IMR-90 (cell line): Measurements from ENCODE around the gene DHCR24. TPM values are rescaled to one million over a fixed set of nuclear protein-coding genes. Genes with fewer than 3 reads are reported as not detected.

Experiments used
- ATAC-seq: fragments of 200-7000 bp; cut with Tn5 transposase; 2 replicates; pipeline ENCODE4 v1.9.1; 2020; ENCODE audit warnings: low read depth, mild to moderate bottlenecking, moderate library complexity
- BruUV-seq: library from RNA; stranded (reverse); fragments of 400-500 nt; replicated peaks from 2 replicates; lab custom pipeline; 2021; lab: Mats Ljungman, UMichigan
- CTCF ChIA-PET: fragments of 300-600 bp; formaldehyde crosslinking; extraction: SDS; loops from one replicate; lab custom pipeline; 2021; ENCODE audit warnings: antibody characterized with exemption; lab: Yijun Ruan, JAX
- POLR2A ChIA-PET: fragments of 300-600 bp; sonication (Branson Sonifier 250); formaldehyde crosslinking; loops from one replicate; lab custom pipeline; 2022; ENCODE audit warnings: antibody characterized with exemption; ENCODE audit not compliant: unreplicated experiment; lab: Charles Lee
- DNase-seq: peaks from one replicate; pipeline ENCODE4 v3.0.0; 2013
- H2AFZ ChIP-seq: replicated peaks from 2 replicates; pipeline ENCODE3; 2013; ENCODE audit warnings: low read length, mild to moderate bottlenecking; ENCODE audit not compliant: poor library complexity
- H2AK5ac ChIP-seq: 2 replicates; pipeline ENCODE4 v1.6.1; 2013; ENCODE audit warnings: low read depth, low read length, inconsistent platforms
- H2AK9ac ChIP-seq: replicated peaks from 2 replicates; pipeline ENCODE3; 2013; ENCODE audit warnings: mild to moderate bottlenecking, low read depth, low read length, moderate library complexity; ENCODE audit not compliant: poor library complexity
- H2BK120ac ChIP-seq: 2 replicates; pipeline ENCODE4 v1.6.1; 2013; ENCODE audit warnings: low read depth, low read length, inconsistent platforms
- H2BK15ac ChIP-seq: 3 replicates; pipeline ENCODE4 v1.6.1; 2013; ENCODE audit warnings: low read depth, low read length, inconsistent platforms
- H2BK20ac ChIP-seq: 2 replicates; pipeline ENCODE4 v1.6.1; 2013; ENCODE audit warnings: low read depth, mild to moderate bottlenecking, inconsistent platforms, low read length, moderate library complexity
- H2BK5ac ChIP-seq: 2 replicates; pipeline ENCODE4 v1.6.1; 2013; ENCODE audit warnings: mild to moderate bottlenecking, low read depth, low read length, inconsistent platforms; ENCODE audit not compliant: poor library complexity, severe bottlenecking
- H3K14ac ChIP-seq: replicated peaks from 2 replicates; pipeline ENCODE4 v1.6.1; 2013; ENCODE audit warnings: low read depth, low read length, inconsistent platforms
- H3K18ac ChIP-seq: 2 replicates; pipeline ENCODE4 v1.6.1; 2013; ENCODE audit warnings: low read depth, low read length, control low read depth
- H3K23ac ChIP-seq: 2 replicates; pipeline ENCODE4 v1.6.1; 2013; ENCODE audit warnings: low read depth, low read length, inconsistent platforms
- H3K27ac ChIP-seq: 2 replicates; pipeline ENCODE4 v1.5.1; 2013; ENCODE audit warnings: mild to moderate bottlenecking, control low read depth, low read length; ENCODE audit not compliant: insufficient read depth
- H3K27me3 ChIP-seq: 2 replicates; pipeline ENCODE4 v1.6.1; 2013; ENCODE audit warnings: low read length; ENCODE audit not compliant: control insufficient read depth, insufficient read depth
- H3K36me3 ChIP-seq: 2 replicates; pipeline ENCODE4 v1.6.1; 2013; ENCODE audit warnings: low read length, mixed read lengths; ENCODE audit not compliant: control insufficient read depth, insufficient read depth
- H3K4ac ChIP-seq: 2 replicates; pipeline ENCODE4 v1.6.1; 2013; ENCODE audit warnings: low read depth, low read length, inconsistent platforms
- H3K4me1 ChIP-seq: 2 replicates; pipeline ENCODE4 v1.6.1; 2013; ENCODE audit warnings: low read length, mixed read lengths; ENCODE audit not compliant: control insufficient read depth, insufficient read depth
- H3K4me2 ChIP-seq: 2 replicates; pipeline ENCODE4 v1.6.1; 2013; ENCODE audit warnings: low read depth, mild to moderate bottlenecking, control low read depth, low read length, moderate library complexity
- H3K4me3 ChIP-seq: 2 replicates; pipeline ENCODE4 v1.5.1; 2013; ENCODE audit warnings: low read depth, mild to moderate bottlenecking, control low read depth, low read length, moderate library complexity; ENCODE audit not compliant: insufficient read depth
- H3K56ac ChIP-seq: 2 replicates; pipeline ENCODE4 v1.6.1; 2013; ENCODE audit warnings: low read length, inconsistent platforms; ENCODE audit not compliant: insufficient read depth; ENCODE audit errors: extremely low read depth
- H3K79me1 ChIP-seq, 2 experiments: 2 replicates each; pipeline ENCODE4 v1.6.1; 2013; ENCODE audit warnings: low read length in 2 of 2, inconsistent platforms in 1 of 2, low read depth in 1 of 2
- H3K9ac ChIP-seq: 2 replicates; pipeline ENCODE4 v1.6.1; 2013; ENCODE audit warnings: low read depth, low read length, control low read depth
- H3K9me1 ChIP-seq: 2 replicates; pipeline ENCODE4 v1.6.1; 2013; ENCODE audit warnings: low read length, inconsistent platforms; ENCODE audit not compliant: insufficient read depth
- H3K9me3 ChIP-seq: 2 replicates; pipeline ENCODE4 v1.6.1; 2013; ENCODE audit warnings: low read length; ENCODE audit not compliant: control insufficient read depth, insufficient read depth
- H4K20me1 ChIP-seq: 2 replicates; pipeline ENCODE4 v1.6.1; 2013; ENCODE audit warnings: low read length, inconsistent platforms; ENCODE audit not compliant: insufficient read depth
- H4K5ac ChIP-seq: 2 replicates; pipeline ENCODE4 v1.6.1; 2013; ENCODE audit warnings: mild to moderate bottlenecking, low read depth, low read length, control low read depth
- H4K8ac ChIP-seq, 2 experiments: 2 replicates each; pipeline ENCODE4 v1.6.1; 2013; ENCODE audit warnings: low read depth in 2 of 2, low read length in 2 of 2, control low read depth in 1 of 2, inconsistent platforms in 1 of 2
- H4K91ac ChIP-seq: 2 replicates; pipeline ENCODE4 v1.6.1; 2013; ENCODE audit warnings: low read depth, low read length, inconsistent platforms; ENCODE audit not compliant: insufficient read depth
- BHLHE40 ChIP-seq: fragments of 150-350 bp; IDR thresholded peaks from 2 replicates; pipeline ENCODE4 v1.6.1; 2016; ENCODE audit warnings: mild to moderate bottlenecking, low read depth, low read length
- CEBPB ChIP-seq: IDR thresholded peaks from 2 replicates; pipeline ENCODE4 v1.6.1; 2012; ENCODE audit warnings: low read depth, low read length, improper control_type of control experiment
- CHD1 ChIP-seq: IDR thresholded peaks from 2 replicates; pipeline ENCODE4 v1.6.1; 2012; ENCODE audit warnings: low read depth, low read length, improper control_type of control experiment
- MXI1 ChIP-seq: IDR thresholded peaks from 2 replicates; pipeline ENCODE4 v1.6.1; 2012; ENCODE audit warnings: low read depth, mild to moderate bottlenecking, low read length, moderate library complexity, borderline replicate concordance
- NFE2L2 ChIP-seq: fragments of 150-350 bp; IDR thresholded peaks from 2 replicates; pipeline ENCODE4 v1.6.1; 2016; ENCODE audit warnings: low read depth, mild to moderate bottlenecking, low read length
- POLR2A ChIP-seq: IDR thresholded peaks from 2 replicates; pipeline ENCODE4 v1.6.1; 2012; ENCODE audit warnings: mild to moderate bottlenecking, low read depth, low read length
- RAD21 ChIP-seq: IDR thresholded peaks from 2 replicates; pipeline ENCODE4 v1.6.1; 2012; ENCODE audit warnings: low read length, improper control_type of control experiment
- RCOR1 ChIP-seq: IDR thresholded peaks from 2 replicates; pipeline ENCODE4 v1.6.1; 2012; ENCODE audit warnings: mild to moderate bottlenecking, low read length, improper control_type of control experiment; ENCODE audit not compliant: insufficient replicate concordance
- RFX5 ChIP-seq: IDR thresholded peaks from 2 replicates; pipeline ENCODE4 v1.8.0; 2012; ENCODE audit warnings: low read depth, mild to moderate bottlenecking, low read length, moderate library complexity
- USF2 ChIP-seq: fragments of 150-350 bp; IDR thresholded peaks from 2 replicates; pipeline ENCODE4 v1.6.1; 2017; ENCODE audit warnings: mild to moderate bottlenecking, antibody characterized with exemption, low read length, low read depth
- WGBS, 2 experiments: methylation state at CpG; one replicate each; pipeline versions ENCODE4 v1.1.5 to v1.1.7; 2013; ENCODE audit warnings: missing lambda C conversion rate in 2 of 2; ENCODE audit not compliant: insufficient read length in 1 of 2; ENCODE audit errors: extremely low coverage in 2 of 2; 5-methylcytosine and 5-hydroxymethylcytosine counted together
- dilution Hi-C: fragments of 300-500 bp; cut with HindIII; formaldehyde crosslinking; loops from one replicate; pipeline ENCODE4 v1.14.3; 2018; ENCODE audit warnings: low sequenced_read_pairs; ENCODE audit not compliant: unreplicated experiment
- in situ Hi-C: fragments of 300-500 bp; cut with MboI; formaldehyde crosslinking; loops from 3 replicates; pipeline ENCODE4 v1.14.3; 2019; ENCODE audit warnings: low sequenced_read_pairs, inconsistent platforms, mixed read lengths
- intact Hi-C: fragments of 100-400 bp; cut with micrococcal nuclease; formaldehyde crosslinking; loops from 2 replicates; pipeline ENCODE4 v1.10.0; 2022
- polyA plus RNA-seq, 3 experiments: library from polyadenylated mRNA; depleted of rRNA; stranded (reverse); fragments of >200 nt; gene quantifications; 2 replicates each; pipeline ENCODE4 v1.2.3, GENCODE V29; 2012; ENCODE audit warnings: low replicate concordance in 1 of 3
- total RNA-seq: library from RNA; depleted of rRNA; stranded (reverse); fragments of >200 nt; gene quantifications from 2 replicates; pipeline ENCODE4 v1.2.3, GENCODE V29; 2012
- TF ChIP-seq, protein P1 (sequence below): conservative IDR thresholded peaks from 2 replicates; pipeline ENCODE4 v1.5.1; 2012; ENCODE audit warnings: mild to moderate bottlenecking, low read depth, low read length, improper control_type of control experiment

Gene DHCR24
- total and polyA plus RNA-seq, 2 of the 4 experiments (the other 2 are of a cell fraction): 130 to 194 TPM

DNA sequence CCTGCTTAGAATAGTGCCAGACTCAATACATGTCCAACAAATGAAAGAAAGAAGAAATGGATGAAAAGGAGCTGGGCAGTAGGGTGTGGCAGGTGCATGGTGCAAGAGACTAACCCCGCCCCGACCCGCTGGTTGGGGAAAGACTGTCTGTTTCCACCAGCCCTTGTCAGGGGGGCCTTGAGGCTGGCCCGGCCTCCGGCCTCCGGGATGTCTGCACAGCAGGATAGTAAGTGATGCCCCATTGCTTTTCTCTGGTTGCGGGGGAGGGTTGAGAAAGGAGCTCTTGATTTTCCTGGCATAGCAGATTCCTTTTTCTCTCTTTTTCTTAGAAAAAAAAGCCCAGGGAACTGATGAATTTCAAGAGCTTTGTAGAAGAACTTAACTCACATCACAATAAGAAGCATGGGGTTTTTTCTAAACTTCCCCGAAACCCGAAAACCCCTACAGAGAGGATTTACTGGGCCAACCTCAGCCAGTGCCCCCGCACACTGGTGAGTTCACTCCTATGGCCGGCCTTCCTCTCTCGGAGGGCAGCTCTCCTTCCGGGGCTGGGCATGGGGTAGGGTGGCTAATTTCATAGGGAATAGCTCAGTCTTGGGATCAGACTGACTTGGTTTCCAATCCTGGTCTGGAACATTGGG is 73.4 kb downstream of the DHCR24 start:
- H3K36me3 ChIP-seq: no peaks in the 10 kb centered on the region
- H3K9me3 ChIP-seq: no peaks in the 10 kb centered on the region
- H4K8ac ChIP-seq: no peak overlapping the region
- no peak overlapping the region for H2AK9ac ChIP-seq
- no peak overlapping the region for H2AK5ac ChIP-seq
- H3K9ac ChIP-seq: no peak overlapping the region
- no peak overlapping the region for H3K27ac ChIP-seq
- no peaks in the 10 kb centered on the region for H4K20me1 ChIP-seq
- H3K4me1 ChIP-seq: no peaks in the 10 kb centered on the region
- no peaks in the 10 kb centered on the region for H3K9me1 ChIP-seq
- H3K18ac ChIP-seq: no peak overlapping the region
- ChIA-PET POLR2A (no interaction called here), CTCF (no interaction called here)
- H2AFZ ChIP-seq: no peak overlapping the region
- no TSS peak for BruUV-seq
- no peak overlapping the region for H4K5ac ChIP-seq
- H3K4ac ChIP-seq: no peak overlapping the region
- H2BK5ac ChIP-seq: no peak overlapping the region
- H3K23ac ChIP-seq: no peak overlapping the region
- no peak for ATAC-seq
- intact Hi-C loops: loop anchor here (5.0 to 10.0 kb wide), 3 partner anchors 184 to 959 kb away; partner anchors contain the start of gene BSND
- dilution Hi-C loops: no loop called here
- H2BK20ac ChIP-seq: no peak overlapping the region
- WGBS, 2 experiments: no CpG with 5 or more reads among the region's 13 CpGs
- no peaks in the 10 kb centered on the region for H3K79me1 ChIP-seq
- H3K56ac ChIP-seq: no peak overlapping the region
- no peak for DNase-seq
- H4K91ac ChIP-seq: no peak overlapping the region
- TF ChIP-seq MXI1 (no peak), RAD21 (no peak), BHLHE40 (no peak), NFE2L2 (no peak), CHD1 (no peak), CEBPB (no peak), RCOR1 (no peak), USF2 (no peak), POLR2A (no peak), RFX5 (no peak)
- TF ChIP-seq, protein P1, sequence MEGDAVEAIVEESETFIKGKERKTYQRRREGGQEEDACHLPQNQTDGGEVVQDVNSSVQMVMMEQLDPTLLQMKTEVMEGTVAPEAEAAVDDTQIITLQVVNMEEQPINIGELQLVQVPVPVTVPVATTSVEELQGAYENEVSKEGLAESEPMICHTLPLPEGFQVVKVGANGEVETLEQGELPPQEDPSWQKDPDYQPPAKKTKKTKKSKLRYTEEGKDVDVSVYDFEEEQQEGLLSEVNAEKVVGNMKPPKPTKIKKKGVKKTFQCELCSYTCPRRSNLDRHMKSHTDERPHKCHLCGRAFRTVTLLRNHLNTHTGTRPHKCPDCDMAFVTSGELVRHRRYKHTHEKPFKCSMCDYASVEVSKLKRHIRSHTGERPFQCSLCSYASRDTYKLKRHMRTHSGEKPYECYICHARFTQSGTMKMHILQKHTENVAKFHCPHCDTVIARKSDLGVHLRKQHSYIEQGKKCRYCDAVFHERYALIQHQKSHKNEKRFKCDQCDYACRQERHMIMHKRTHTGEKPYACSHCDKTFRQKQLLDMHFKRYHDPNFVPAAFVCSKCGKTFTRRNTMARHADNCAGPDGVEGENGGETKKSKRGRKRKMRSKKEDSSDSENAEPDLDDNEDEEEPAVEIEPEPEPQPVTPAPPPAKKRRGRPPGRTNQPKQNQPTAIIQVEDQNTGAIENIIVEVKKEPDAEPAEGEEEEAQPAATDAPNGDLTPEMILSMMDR: no peak
- no peak overlapping the region for H2BK120ac ChIP-seq
- in situ Hi-C loops: loop anchor here (10.0 kb wide), 1 partner anchor 139 kb away; no protein-coding TSS in a partner anchor
- no peak overlapping the region for H3K4me3 ChIP-seq
- no peak overlapping the region for H2BK15ac ChIP-seq
- H3K27me3 ChIP-seq: peaks cover 53% of the 10 kb centered on the region
- H3K14ac ChIP-seq: no peak overlapping the region
- no peak overlapping the region for H3K4me2 ChIP-seq
